NCI-H1436 treated with DMSO at 0.1 percent for 48 hours (cell line): ENCODE measurements around the gene SACS.

ENCODE experiments used
- DNase-seq: peaks from one replicate; lab custom pipeline; 2025; lab: John Stamatoyannopoulos, UW

Gene SACS

DNA sequence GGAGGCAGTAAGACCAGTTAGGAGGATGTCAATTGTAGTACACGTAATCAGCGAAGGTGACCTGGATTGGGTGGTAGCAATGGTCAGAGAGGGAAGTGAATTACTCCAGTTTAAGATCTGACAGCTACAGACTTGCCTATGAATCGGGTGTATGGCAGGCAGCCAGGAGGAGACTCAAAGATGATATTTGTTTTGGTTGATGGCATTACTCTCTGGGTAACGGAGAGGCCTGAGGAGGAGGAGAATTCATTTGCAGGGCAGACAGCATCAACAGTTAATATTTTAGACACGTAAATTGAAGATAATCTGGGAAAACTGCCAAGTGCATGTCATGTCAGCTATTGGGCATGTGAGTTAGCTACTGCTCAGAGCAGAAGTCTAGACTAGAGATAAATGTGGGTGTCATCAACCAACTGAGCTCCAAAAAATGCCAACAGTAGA, 143.6 kb downstream of the SACS start:
- no peak for DNase-seq

DNA sequence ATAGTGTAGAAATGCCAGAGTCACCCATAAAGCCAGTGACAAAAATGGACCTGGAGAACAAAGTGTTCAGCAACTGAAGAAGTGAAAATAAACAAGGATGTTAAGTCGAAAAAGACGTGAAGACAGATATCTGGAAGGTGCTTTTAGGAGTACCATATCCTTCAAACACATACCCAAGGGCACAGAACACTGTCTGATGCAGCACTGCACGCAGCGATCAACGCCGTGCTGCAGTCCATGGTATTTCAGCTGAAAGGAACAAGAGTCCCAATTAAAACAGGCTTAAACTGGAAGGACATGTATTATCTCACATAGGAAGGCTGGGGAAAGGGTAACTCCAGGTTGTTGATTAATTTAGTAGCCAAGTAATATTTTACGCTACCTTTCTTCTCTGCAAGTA, 144.5 kb downstream of the SACS start:
- DNase-seq, result no peak

DNA sequence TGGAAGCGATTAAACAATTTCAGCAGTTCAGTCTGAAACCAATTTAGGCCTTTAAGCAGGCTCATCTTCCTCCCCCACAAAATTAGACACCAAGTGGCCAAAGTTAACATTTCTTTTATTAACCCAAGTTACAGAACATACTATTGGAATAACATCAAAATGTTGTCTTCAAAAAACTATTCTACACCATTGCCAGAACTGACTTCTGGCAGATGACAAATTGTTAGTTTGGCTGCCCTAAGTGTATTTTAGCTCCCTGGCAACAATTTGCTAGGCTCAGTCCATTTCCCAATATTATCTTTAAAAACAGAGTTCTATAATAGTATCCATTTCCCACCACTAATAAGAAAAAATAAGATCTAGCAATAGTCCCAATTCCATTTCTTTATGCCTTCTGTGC, 144.9 kb downstream of the SACS start:
- no peak for DNase-seq

DNA sequence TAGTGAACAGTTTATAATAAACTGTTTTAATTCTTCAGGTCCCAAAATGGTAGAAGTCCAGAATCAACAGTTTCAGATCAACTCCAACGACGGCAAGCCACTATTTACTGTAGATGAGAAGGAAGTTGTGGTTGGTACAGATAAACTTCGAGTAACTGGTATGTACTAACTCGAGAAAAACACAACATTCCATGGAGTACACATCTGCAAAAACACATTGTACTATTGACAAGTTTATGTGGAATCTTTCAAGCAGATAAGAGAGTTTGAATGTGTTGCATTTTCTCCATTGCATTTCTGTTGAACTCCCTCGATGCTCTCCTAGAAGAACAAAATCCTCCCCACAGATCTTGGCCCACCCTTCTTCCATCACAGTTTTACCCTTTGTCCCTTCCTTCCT, 154.2 kb downstream of the SACS start:
- no peak for DNase-seq
